ENCODE measurements around the gene HIP1.
"Not testable (repeated sequence)": the region's sequence is repeated elsewhere in the genome, so short reads cannot be mapped to it uniquely, and the experiment has no call there.

HIP1 gene

DNA sequence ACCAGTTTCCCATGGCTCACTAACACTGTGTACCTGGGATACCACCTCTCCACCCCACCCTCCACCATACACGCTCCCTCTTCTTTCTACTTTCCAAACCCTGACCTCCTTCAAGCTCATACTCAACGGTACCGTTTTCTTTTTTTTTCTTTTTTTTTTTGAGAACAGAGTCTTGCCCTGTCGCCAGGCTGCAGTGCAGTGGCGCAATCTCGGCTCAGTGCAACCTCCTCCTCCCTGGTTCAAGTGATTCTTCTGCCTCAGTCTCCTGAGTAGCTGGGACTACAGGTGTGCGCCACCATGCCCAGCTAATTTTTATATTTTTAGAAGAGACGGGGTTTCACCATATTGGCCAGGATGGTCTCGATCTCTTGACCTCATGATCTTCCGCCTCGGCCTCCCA, 129.3 kb downstream of the HIP1 start:
- DNase-seq (ENCODE audit: low spot score), result not testable (repeated sequence)

DNA sequence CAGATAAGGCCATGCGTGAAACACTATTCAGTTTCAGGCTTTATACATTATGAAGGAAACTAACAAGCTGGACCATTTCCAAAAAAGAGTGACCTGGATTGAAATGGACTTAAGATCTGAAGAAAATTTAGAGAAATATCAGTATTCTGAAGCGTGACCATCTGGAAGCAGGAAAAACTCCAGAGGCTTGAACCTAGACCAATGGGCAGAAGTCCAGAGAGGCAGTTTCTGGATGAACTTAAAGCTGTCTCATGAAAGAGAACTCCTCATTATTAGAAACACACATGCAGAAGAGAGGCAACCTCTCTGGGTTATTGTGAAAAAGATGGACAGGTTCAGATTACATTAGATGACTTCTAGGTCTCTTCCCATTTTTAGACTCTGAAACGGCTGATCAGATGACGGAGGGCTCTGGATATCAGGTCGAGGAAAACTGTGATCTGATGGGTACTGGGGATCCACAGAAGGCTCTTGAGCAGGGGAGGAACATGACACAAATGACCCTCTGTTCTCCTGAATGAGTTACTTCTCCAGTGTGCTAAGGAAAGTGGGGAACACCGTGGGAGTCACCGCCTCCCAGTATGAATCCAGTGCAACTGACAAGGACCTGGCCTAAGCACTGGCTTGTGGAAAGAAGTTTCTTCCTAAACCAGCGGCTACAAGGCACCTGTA, 130.2 kb downstream of the HIP1 start:
- no peak for DNase-seq (ENCODE audit: low spot score)

DNA sequence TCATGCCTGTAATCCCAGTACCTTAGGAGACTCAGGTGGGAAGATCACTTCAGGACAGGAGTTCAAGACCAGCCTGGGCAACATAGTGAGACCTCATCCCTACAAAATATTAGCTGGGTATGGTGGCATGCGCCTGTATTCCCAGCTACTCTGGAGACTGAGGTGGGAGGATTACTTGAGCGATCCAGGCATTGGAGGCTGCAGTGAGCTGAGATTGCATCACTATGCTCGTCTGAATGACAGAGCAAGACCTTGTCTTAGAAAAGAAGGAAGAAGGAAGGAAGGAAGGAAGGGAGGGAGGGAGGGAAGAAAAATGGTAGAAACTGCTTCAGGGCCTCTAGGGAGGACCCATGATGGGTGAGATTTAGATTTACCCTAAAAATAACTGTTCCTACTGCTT, 134.3 kb downstream of the HIP1 start:
- DNase-seq (ENCODE audit: low spot score), result no peak

DNA sequence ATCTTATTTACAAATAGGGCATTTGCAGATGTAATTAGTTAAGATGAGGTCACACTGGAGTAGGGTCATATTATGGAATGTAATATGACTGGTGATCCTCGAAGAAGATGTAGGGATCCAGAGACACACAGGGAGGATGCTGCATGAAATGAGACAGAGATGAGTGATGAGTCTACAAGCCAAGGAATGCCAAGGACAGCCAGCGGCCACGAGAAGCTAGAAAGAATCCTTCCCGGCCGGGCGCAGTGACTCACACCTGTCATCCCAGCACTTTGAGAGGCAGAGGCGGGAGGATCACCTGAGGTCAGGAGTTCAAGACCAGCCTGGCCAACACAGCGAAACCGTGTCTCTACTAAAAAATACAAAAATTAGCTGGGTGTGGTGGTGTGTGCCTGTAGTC, 135.9 kb downstream of the HIP1 start:
- DNase-seq (ENCODE audit: low spot score), result not testable (repeated sequence)

DNA sequence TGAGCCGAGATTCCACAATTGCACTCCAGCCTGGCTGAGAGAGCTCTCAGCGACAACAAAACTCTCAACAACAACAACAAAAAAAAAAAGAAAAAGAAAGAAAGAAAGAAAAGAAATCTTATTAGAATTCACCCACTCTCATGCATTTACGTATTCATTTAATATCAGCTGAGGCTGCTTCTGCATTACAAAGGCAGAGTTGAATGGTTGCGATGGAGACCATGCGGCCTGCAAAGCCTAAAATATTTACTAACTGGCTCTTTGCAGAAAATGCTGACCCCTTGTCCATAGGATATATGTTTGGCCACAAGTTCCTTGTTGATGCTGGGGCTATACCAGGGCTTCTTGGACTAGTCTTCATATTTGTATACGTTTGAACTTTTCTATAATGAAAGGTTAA, 137.2 kb downstream of the HIP1 start:
- no peak for DNase-seq (ENCODE audit: low spot score)

DNA sequence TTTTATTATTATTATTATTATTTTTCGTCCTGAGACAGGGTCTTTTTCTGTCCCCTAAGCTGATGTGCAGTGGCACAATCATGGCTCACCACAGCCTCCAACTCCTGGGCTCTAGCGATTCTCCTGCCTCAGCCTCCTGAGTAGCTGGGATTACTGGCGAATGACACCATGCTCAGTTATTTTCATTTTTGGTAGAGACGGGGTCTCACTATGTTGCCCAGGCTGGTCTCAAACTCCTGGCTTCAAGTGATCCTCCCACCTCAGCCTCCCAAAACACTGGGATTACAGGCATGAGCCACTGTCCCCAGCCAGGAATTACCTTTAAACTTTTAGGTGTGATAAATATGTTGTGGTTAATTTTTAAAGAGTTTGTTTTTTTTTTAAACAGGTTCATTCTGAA, 138.0 kb downstream of the HIP1 start:
- DNase-seq (ENCODE audit: low spot score), result not testable (repeated sequence)

DNA sequence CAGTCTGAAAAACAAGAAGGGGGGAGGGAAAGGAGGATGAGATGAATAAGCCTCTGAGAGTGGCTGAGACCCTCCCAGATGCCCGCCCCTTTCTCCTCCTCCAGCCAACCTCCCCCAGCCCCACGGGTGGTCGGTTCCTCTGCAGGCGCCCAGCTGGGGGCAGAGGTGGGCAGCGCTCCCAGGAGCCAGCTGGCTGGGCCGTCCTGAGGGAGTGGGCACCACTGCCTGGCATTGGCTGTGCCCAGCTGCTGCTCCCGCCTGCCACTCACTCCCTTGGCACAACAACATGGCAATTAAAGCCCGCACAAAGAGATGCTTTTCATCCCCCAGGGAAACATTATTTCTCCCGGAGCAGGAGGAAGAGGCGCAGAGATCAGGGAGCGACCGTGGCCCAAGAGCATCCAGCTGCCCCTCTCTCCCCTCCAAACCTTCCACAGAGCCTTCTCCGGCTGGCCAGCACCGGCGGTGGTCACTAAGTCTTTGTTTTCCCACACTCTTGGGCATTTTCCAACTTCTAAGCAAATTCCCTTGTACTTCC, 139.4 kb downstream of the HIP1 start:
- DNase-seq (ENCODE audit: low spot score), result no peak

DNA sequence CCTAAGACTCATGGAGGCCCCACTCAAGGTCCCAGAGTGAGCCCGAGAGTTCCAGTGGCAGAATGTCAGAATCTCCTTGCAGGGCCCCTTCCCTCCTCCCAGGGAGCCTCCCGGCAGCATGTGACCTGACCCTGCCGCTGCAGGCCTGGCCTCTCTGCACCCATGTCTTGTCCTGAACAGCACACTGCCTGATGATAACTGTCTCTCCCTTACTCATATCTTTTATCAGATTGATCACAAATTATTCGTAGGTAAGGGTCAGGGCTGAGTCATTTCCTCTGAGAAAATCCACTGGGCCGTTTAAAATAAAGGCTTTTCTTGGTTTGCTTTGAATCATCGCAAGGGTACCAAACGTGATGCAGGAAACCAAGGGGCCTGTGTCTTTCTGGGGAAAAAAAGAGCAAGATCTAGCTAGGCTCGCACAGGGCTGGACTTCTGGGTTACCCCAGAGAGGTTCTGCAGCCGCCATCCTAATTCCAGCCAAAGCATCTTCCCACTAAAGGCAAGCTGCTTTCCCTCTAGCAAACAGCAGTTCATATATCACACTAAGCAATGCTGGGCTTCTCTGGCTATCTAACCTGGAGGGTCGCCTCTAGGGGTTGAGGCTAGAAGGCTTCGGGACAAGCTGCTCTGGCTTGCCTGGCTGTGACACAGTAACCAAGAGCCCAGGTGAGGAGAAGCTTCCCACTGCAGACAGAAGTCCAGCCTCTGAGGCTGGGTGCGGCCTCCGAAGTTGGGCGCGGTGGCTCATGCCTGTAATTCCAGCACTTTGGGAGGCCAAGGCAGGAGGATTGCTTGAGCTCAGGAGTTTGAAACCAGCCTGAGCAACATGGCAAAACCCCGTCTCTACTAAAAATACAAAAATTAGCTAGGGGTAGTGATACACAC, 141.8 kb downstream of the HIP1 start:
- no peak for DNase-seq (ENCODE audit: low spot score)

DNA sequence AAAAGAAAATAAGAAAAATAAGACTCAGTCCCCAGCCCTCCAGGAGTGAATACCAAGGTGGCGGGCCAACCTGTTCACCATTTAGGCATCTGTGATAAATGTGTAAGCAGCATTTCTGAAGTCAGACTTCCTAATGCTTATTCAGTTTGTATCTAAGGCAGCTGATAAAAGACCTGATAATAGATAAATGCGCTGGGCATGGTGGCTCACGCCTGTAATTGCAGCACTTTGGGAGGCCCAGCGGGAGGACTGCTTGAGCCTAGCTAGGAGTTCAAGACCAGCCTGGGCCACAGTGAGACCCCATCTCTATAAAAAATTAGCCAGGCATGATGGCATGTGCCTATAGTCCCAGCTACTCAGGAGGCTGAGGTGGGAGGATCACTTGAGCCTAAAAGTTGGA, 143.0 kb downstream of the HIP1 start:
- no peak for DNase-seq (ENCODE audit: low spot score)

DNA sequence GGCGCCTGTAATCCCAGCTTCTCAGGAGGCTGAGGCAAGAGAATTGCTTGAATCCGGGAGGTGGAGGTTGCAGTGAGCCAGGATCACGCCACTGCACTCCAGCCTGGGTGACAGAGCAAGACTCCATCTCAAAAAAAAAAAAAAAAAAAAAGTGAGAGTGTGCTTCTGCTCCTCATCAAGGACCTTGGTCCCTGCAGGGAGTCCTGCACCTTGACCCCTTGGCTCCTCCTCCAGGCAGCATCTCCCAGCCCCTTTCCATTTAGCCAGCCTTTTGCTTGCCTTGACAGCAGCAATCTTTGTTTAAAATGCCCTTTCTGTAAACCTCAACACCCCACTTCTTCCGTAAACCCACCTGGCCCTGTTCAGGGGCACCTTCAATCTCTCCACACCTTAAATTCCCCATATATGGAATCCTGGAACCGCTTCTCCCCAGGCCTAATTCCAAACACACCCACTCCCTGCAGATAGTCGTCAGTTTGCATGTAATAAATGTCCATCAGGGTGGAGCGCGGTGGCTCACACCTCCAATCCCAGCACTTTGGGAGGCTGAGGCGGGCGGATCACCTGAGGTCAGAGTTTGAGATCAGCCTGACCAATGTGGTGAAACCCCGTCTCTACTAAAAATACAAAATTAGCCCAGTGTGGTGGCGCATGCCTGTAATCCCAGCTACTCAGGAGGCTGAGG, 145.1 kb downstream of the HIP1 start:
- DNase-seq (ENCODE audit: low spot score), result not testable (repeated sequence)

DNA sequence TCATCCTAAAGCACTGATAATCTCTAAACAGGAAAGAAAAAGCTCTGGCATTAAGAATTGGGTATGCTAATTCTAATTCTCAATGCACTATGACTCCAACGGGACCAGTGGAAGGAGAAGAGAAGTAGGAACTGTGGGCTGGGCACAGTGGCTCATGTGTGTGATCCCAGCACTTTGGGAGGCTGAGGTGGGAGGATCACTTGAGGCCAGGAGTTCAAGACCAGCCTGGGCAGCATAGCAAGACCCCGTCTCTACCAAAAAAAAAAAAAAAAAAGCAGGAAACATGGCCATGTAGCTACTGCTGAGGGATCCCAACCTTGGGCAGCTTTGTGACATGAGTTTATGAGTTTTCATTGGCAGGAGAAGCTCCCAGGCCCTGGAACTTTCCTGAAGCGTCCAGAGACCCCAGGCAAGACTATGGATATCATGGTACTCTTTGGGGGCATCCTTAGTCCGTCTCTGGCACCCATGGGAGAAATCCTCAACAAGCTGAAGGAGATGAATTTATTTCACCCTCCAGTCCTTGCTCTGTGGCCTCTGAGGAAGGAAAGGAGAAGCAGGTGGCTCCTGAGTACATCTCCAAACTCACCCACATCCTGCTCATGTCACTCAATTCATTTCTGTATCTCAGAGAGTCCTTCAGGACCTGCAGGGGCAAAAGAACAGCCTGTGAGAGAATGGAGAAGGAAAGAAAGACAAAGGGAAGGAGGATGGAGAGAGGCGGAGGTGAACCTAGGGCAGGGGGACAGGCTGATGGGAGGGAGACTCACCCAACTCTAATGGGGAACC, 147.1 kb downstream of the HIP1 start:
- no peak for DNase-seq (ENCODE audit: low spot score)

DNA sequence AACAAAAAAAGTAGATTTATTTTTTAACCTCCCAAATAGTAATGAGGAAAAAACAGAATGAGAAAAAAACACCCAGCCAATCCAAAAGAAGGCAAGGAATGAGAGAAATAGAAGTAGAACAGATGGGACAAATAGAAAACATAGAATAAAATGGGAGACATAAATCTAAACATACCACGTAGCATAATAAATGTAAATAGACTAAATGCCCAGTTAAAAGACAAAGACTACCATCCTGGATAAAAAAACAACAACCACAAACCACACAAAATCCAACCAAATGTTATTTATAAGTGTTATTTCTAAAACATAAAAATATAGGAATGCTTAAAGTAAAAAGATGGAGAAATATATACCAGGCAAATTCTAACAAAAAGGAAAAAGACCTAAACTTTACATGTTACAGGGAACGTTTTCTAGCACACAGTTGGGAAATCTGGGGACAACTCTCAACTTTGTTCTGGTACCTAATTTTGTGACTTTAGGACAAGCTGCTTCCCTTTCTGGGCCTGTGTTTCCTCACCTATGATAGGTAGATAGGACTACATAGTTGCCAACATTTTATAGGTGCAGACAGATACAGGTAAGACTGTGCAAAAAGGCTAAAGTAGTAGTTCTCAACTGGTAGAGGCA, 148.3 kb downstream of the HIP1 start:
- DNase-seq (ENCODE audit: low spot score), result no peak

DNA sequence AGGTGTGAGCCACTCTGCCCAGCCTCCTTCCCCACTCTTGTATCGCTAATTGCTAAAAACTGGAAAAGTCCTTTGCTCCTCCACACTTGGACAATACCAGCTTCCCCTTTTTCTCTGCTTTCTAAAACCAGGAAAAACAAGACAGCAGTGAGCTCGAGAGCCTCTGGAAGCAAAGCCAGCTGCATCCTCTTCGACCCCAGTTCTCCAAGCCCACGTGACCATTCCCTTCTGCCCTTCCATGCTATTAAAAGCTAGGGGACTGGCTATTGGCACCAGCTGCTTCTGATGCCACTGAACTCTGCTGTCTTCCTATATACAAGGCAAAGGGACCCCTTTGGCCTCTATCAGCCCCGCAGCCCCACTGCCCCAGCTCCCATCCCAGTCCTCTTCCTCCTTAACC, 154.4 kb downstream of the HIP1 start:
- no peak for DNase-seq (ENCODE audit: low spot score)

DNA sequence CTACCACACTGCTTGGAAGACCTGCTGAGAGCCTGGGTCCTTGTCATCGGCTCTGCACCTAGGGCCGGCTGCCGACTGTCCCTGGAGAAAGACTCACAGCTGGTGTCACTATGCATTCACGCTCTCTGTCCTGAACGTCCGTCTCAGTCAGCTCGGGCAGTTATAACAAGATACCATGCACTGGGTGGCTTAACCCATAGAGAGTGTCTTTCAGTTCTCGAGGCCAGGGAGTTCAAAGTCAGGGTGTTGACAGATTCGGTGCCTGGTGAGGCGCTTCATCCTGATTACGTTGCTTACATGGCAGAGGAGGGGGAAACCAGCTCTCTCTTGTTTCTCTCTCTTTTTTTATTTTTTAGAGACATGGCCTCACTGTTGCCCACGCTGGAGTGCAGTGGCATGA, 155.5 kb downstream of the HIP1 start:
- DNase-seq (ENCODE audit: low spot score), result no peak

DNA sequence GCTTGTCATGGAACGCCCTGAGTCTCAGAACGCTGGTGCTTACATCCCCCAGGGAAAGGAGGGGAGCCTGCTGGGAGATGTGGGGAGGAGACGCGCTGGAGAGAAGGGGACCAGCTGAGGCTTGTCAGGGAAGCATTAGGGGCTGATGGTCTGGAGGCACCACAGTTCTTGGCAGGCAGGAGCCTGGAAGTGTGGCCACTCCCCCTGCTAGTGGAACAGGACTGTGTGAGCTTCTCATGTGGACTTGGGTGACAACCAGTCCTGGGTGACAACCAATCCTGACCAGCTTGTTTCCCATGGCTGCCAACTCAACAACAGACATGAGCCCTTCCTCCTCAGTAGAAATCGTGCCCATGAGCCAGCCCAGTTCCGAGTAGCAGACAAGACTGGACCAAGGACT, 158.8 kb downstream of the HIP1 start:
- DNase-seq (ENCODE audit: low spot score), result no peak

DNA sequence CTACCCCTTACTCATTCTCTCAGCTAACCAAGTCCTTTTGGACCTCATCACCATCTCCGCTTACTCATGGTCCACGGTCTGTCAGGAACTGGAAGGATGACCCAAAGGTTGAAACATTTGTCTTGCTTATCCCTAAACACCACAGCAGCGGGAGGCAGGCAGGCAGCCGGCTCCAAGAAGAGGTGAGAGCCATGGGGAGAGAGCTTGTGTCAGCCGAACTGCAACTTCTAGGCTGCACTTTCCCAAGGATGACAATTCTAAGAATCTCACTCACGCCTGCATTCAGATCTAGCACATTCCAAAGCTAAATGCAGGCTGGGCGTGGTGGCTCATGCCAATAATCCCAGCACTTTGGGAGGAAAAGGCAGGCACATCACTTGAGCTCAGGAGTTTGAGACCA, 160.7 kb downstream of the HIP1 start:
- DNase-seq (ENCODE audit: low spot score), result no peak

DNA sequence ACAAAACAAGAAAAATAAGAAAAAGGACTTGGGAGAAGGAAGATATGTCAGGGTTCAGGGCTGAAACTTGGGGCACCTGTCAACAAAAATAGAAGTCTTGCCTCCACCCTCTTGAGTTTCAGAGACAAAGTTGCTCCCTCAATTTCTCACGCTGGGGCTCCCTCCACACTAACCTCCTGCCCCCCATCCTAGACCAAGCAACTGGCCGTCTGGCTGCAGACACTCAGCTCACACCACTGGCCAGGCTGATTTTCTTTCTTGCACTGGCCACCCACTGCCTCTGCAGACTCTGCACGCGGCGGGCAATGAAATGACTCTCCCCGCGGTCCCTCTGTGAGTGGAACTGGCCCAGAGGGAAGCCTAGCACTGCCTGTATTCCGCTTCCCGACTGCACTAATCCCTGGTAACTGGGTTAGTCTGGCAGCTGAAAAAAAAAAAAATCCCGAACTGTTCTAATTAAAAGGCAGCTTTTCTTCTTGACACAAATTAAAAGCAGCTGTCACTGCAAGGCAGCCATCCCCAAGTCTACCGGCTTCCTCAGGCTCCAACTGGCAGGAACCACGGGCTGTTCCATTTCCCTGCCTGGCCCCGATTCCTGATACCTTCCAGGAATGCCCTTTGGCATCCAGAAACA, 163.1 kb downstream of the HIP1 start:
- DNase-seq (ENCODE audit: low spot score), result no peak

DNA sequence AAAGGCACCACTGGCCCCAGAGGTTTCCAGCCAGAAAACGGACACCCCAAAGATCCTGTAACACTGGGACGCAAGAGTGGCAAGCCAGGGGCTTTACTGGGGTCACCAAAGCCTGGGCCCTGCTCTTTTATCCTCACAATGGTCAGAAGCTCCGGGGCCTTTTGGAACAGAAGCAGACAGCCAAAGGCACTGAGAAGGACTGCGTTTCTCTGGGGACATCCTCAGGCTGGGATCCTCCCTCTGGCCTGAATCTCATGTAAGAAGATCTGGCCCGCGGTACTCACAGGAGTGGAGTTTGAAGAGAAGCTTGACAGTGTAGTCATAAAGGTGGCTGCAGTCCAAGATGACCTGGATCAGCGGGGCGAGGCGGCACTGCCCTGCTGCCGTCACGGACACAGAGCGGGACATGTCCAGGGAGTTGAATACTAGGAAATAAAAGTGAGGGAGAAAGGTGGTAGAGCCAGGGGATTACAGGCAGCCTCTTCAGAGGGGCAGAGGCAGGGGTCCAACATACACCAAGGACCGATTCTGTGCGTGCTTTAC, 165.2 kb downstream of the HIP1 start:
- no peak for DNase-seq (ENCODE audit: low spot score)

DNA sequence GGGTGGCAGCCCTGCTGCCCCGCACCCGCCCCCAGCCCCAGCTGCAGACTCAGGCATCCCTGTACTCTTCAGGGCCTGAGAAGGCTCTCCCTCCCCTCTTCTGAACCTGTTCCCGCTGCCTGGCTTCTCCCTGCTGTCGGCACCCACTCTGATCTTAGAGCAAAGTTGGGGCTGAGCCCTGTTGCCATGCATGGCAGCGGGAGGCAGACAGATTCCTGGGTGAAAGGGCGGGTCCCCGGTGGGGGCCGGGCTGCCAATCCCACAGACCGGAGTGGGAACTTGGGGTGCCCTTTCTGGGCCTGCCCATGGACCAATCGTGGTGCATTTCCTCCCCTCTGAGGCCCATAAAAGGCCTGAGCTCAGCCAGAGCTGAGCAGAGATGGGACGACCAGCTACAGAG, 165.9 kb downstream of the HIP1 start:
- DNase-seq (ENCODE audit: low spot score), result no peak

DNA sequence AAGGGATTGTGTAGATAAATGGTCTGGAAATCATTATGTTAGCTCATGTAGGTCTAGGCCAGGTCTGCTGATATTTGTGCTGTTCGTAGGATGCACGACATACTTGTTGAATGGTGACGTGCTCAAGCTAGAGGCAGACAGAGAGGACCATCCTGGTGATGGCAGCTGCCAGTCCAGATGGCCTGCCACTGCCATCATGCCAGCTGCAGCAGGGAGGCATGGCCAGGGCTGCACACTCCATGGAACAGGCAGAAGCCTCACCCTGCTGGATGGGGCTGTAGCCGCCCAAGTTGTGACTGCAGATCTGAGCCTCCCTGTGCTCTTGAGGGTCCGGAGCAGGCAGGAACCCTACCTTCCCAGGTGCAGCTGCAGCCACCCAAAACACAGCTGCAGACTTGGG, 166.3 kb downstream of the HIP1 start:
- DNase-seq (ENCODE audit: low spot score), result no peak

DNA sequence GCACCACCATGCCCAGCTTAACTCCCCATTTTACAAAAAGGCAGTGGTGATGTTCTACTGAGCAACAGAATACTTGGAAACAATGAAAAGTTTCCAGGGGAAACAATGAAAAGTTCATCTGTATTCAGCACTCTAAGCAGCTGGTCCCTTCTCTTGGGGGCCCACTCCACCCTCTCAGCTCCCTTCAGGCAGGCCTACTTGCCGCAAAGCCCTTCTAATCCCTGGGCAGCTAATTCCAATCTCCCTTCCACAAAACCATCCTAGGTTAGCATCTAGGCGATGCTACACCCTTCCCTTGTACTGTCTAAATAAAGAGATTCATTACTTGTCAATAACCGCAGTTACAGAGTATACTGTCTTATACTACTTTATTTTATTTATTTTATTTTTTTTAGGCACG, 167.5 kb downstream of the HIP1 start:
- no peak for DNase-seq (ENCODE audit: low spot score)

All from CD4-positive, alpha-beta T cell treated with Interleukin-15 for 4 hours (primary cell).